H9 (cell line): ENCODE results near the gene ZNF823. TPM values are rescaled to one million over a fixed set of nuclear protein-coding genes. Genes with fewer than 3 reads are reported as not detected.

Experiments
- DNase-seq: peaks from one replicate; pipeline ENCODE4 v3.0.0-alpha.2; 2017
- H2AFZ ChIP-seq: one replicate; pipeline ENCODE4 v1.6.1; 2013; ENCODE audit warnings: mild to moderate bottlenecking, low read length, control low read depth, moderate library complexity
- H2AK5ac ChIP-seq: 2 replicates; pipeline ENCODE4 v1.6.1; 2013; ENCODE audit warnings: low read length, control low read depth, mixed read lengths; ENCODE audit not compliant: insufficient read length
- H2BK120ac ChIP-seq: one replicate; pipeline ENCODE4 v1.6.1; 2013; ENCODE audit warnings: low read depth, mild to moderate bottlenecking, low read length, control low read depth, inconsistent platforms; ENCODE audit not compliant: poor library complexity, severe bottlenecking
- H2BK12ac ChIP-seq: 2 replicates; pipeline ENCODE4 v1.6.1; 2013; ENCODE audit warnings: low read length, control low read depth, mixed read lengths, low read depth; ENCODE audit not compliant: insufficient read length
- H2BK15ac ChIP-seq: 2 replicates; pipeline ENCODE4 v1.6.1; 2013; ENCODE audit warnings: low read depth, low read length, control low read depth
- H2BK20ac ChIP-seq: one replicate; pipeline ENCODE4 v1.6.1; 2013; ENCODE audit warnings: low read depth, mild to moderate bottlenecking, low read length, control low read depth, inconsistent platforms; ENCODE audit not compliant: poor library complexity, severe bottlenecking
- H2BK5ac ChIP-seq: 2 replicates; pipeline ENCODE4 v1.6.1; 2013; ENCODE audit warnings: low read length, control low read depth, mixed read lengths; ENCODE audit not compliant: insufficient read length
- H3K14ac ChIP-seq: 2 replicates; pipeline ENCODE4 v1.6.1; 2013; ENCODE audit warnings: low read length, control low read depth; ENCODE audit not compliant: insufficient read depth
- H3K18ac ChIP-seq: 2 replicates; pipeline ENCODE4 v1.6.1; 2013; ENCODE audit warnings: low read depth, mild to moderate bottlenecking, mixed read lengths, low read length, control low read depth; ENCODE audit not compliant: insufficient read length
- H3K23ac ChIP-seq: 2 replicates; pipeline ENCODE4 v1.6.1; 2013; ENCODE audit warnings: low read length, control low read depth, mixed read lengths, low read depth; ENCODE audit not compliant: insufficient read length
- H3K23me2 ChIP-seq: 2 replicates; pipeline ENCODE4 v1.6.1; 2013; ENCODE audit warnings: low read depth, mild to moderate bottlenecking, mixed read lengths, low read length, control low read depth; ENCODE audit not compliant: insufficient read length, poor library complexity, severe bottlenecking
- H3K27ac ChIP-seq: 2 replicates; pipeline ENCODE4 v1.5.1; 2013; ENCODE audit warnings: low read length, control low read depth, mixed read lengths, low read depth; ENCODE audit not compliant: insufficient read length
- H3K27me3 ChIP-seq: 2 replicates; pipeline ENCODE4 v1.6.1; 2013; ENCODE audit warnings: low read length, control low read depth, inconsistent platforms; ENCODE audit not compliant: insufficient read depth
- H3K4ac ChIP-seq: 2 replicates; pipeline ENCODE4 v1.6.1; 2013; ENCODE audit warnings: low read depth, mild to moderate bottlenecking, control low read depth, inconsistent platforms, low read length, moderate library complexity
- H3K4me1 ChIP-seq: 2 replicates; pipeline ENCODE4 v1.6.1; 2013; ENCODE audit warnings: low read length, control low read depth, inconsistent platforms; ENCODE audit not compliant: insufficient read depth
- H3K4me2 ChIP-seq: 2 replicates; pipeline ENCODE4 v1.6.1; 2013; ENCODE audit warnings: low read length, control low read depth, mixed read lengths; ENCODE audit not compliant: insufficient read length, insufficient read depth
- H3K56ac ChIP-seq: 2 replicates; pipeline ENCODE4 v1.6.1; 2013; ENCODE audit warnings: low read depth, mild to moderate bottlenecking, mixed read lengths, low read length, control low read depth; ENCODE audit not compliant: insufficient read length
- H3K79me1 ChIP-seq: 2 replicates; pipeline ENCODE4 v1.6.1; 2013; ENCODE audit warnings: low read depth, mild to moderate bottlenecking, moderate library complexity, low read length, control low read depth, inconsistent platforms; ENCODE audit not compliant: insufficient read depth, poor library complexity, severe bottlenecking
- H3K79me2 ChIP-seq: 2 replicates; pipeline ENCODE4 v1.6.1; 2013; ENCODE audit warnings: low read length, control low read depth, inconsistent platforms; ENCODE audit not compliant: insufficient read depth
- H3K9ac ChIP-seq: 2 replicates; pipeline ENCODE4 v1.6.1; 2013; ENCODE audit warnings: low read length, control low read depth, mixed read lengths; ENCODE audit not compliant: insufficient read length; ENCODE audit errors: extremely low read depth
- H3K9me3 ChIP-seq: one replicate; pipeline ENCODE4 v1.6.1; 2013; ENCODE audit warnings: low read depth, low read length, inconsistent platforms; ENCODE audit not compliant: control insufficient read depth
- H3T11ph ChIP-seq: one replicate; pipeline ENCODE4 v1.6.1; 2013; ENCODE audit warnings: mild to moderate bottlenecking, low read length, control low read depth, inconsistent platforms
- H4K20me1 ChIP-seq: one replicate; pipeline ENCODE4 v1.6.1; 2013; ENCODE audit not compliant: control insufficient read depth, insufficient read length, insufficient read depth
- H4K5ac ChIP-seq: 2 replicates; pipeline ENCODE4 v1.6.1; 2013; ENCODE audit warnings: low read depth, mild to moderate bottlenecking, mixed read lengths, low read length, control low read depth; ENCODE audit not compliant: insufficient read length
- H4K8ac ChIP-seq: replicated peaks from 2 replicates; pipeline ENCODE4 v1.6.1; 2013; ENCODE audit warnings: low read length, control low read depth, mixed read lengths, low read depth; ENCODE audit not compliant: insufficient read length
- H4K91ac ChIP-seq: 2 replicates; pipeline ENCODE4 v1.6.1; 2013; ENCODE audit warnings: low read depth, mild to moderate bottlenecking, moderate library complexity, mixed read lengths, low read length, control low read depth; ENCODE audit not compliant: insufficient read length
- H3K27ac Mint-ChIP-seq, 3 experiments: 2 replicates in 2 of 3; 3 replicates in 1 of 3; pipeline ENCODE4 v1.8.0; 2020 to 2021; ENCODE audit warnings: mixed read lengths in 3 of 3, mild to moderate bottlenecking in 1 of 3, moderate library complexity in 1 of 3
- H3K27me3 Mint-ChIP-seq: 2 replicates; pipeline ENCODE4 v1.8.0; 2021; ENCODE audit warnings: low read depth, mild to moderate bottlenecking, moderate library complexity, mixed read lengths
- H3K36me3 Mint-ChIP-seq, 3 experiments: 2 replicates in 2 of 3; 3 replicates in 1 of 3; pipeline ENCODE4 v1.8.0; 2020 to 2021; ENCODE audit warnings: low read depth in 3 of 3, mixed read lengths in 3 of 3; ENCODE audit not compliant: insufficient read depth in 1 of 3
- H3K4me1 Mint-ChIP-seq, 2 experiments: 2 replicates each; pipeline ENCODE4 v1.8.0; 2020; ENCODE audit warnings: mixed read lengths in 2 of 2
- H3K4me3 Mint-ChIP-seq, 2 experiments: 2 replicates in 1 of 2; 3 replicates in 1 of 2; pipeline ENCODE4 v1.8.0; 2020 to 2021; ENCODE audit warnings: mild to moderate bottlenecking in 2 of 2, mixed read lengths in 2 of 2, moderate library complexity in 1 of 2
- H3K9me3 Mint-ChIP-seq, 2 experiments: 2 replicates in 1 of 2; 3 replicates in 1 of 2; pipeline ENCODE4 v1.8.0; 2020; ENCODE audit warnings: mild to moderate bottlenecking in 2 of 2, mixed read lengths in 2 of 2, moderate library complexity in 1 of 2
- WGBS: extraction: QIAGEN DNeasy Blood & Tissue Kit; methylation state at CpG from one replicate; pipeline ENCODE4 v1.1.7; 2013; ENCODE audit warnings: missing lambda C conversion rate, low lambda C conversion rate, mixed read lengths; ENCODE audit not compliant: insufficient read length; ENCODE audit errors: extremely low coverage; 5-methylcytosine and 5-hydroxymethylcytosine counted together
- total RNA-seq: library from RNA; stranded (reverse); gene quantifications from 2 replicates; pipeline ENCODE4 v1.2.1, GENCODE V29; 2021
- TF ChIP-seq, protein P1 (sequence below): fragments of 200-600 bp; sonication (generic); conservative IDR thresholded peaks from 3 replicates; pipeline ENCODE4 v1.8.0; 2021; ENCODE audit warnings: antibody characterized with exemption, mild to moderate bottlenecking

Gene ZNF823
- total RNA-seq, 1 experiment from 2014 or later: 2.5 TPM

DNA sequence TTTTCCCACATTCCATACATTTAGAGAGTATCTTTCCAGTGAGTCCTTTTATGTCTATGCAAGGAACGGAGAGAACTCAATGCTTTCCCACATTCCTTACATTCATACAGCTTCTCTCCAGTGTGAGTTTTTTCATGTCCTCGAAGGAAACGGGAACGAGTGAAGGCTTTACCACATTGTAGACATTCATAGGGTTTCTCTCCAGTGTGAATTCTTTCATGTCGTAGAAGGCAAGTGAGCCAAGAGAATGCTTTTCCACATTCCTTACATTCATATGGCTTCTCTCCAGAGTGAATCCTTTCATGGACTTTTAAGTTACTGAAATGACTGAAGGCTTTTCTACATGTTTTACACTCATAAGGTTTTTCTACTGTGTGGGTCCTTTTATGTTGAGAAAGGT is 17.1 kb downstream of the ZNF823 start:
- no peaks in the 10 kb centered on the region for H3K23me2 ChIP-seq
- no peak overlapping the region for H2BK120ac ChIP-seq
- H3K79me2 ChIP-seq: no peaks in the 10 kb centered on the region
- H3K27ac ChIP-seq: no peak overlapping the region
- no peaks in the 10 kb centered on the region for H4K20me1 ChIP-seq
- DNase-seq: no peak
- Mint-ChIP-seq H3K27ac (no peak overlapping the region), H3K4me1 (no peaks in the 10 kb centered on the region), H3K36me3 (peaks cover 47 to 53% (median 50%) of the 10 kb centered on the region in 3 experiments), H3K9me3 (peaks cover 42 to 46% of the 10 kb centered on the region in 2 experiments), H3K27me3 (peaks cover 2% of the 10 kb centered on the region; the same call in 1 of the 2 replicates), H3K4me3 (no peak overlapping the region)
- H3K9ac ChIP-seq: no peak overlapping the region
- no peaks in the 10 kb centered on the region for H3K4me1 ChIP-seq
- H3T11ph ChIP-seq: no peak overlapping the region
- H2AK5ac ChIP-seq: no peak overlapping the region
- H2BK5ac ChIP-seq: no peak overlapping the region
- H2BK20ac ChIP-seq: no peak overlapping the region
- peaks cover 24% of the 10 kb centered on the region for H3K9me3 ChIP-seq
- no peak overlapping the region for H3K56ac ChIP-seq
- H4K91ac ChIP-seq: no peak overlapping the region
- no peak overlapping the region for H4K8ac ChIP-seq
- no peak overlapping the region for H3K4me2 ChIP-seq
- H2AFZ ChIP-seq: no peak overlapping the region
- no peak overlapping the region for H2BK15ac ChIP-seq
- H3K23ac ChIP-seq: no peak overlapping the region
- no peak overlapping the region for H3K4ac ChIP-seq
- no peak overlapping the region for H3K18ac ChIP-seq
- TF ChIP-seq, protein P1, sequence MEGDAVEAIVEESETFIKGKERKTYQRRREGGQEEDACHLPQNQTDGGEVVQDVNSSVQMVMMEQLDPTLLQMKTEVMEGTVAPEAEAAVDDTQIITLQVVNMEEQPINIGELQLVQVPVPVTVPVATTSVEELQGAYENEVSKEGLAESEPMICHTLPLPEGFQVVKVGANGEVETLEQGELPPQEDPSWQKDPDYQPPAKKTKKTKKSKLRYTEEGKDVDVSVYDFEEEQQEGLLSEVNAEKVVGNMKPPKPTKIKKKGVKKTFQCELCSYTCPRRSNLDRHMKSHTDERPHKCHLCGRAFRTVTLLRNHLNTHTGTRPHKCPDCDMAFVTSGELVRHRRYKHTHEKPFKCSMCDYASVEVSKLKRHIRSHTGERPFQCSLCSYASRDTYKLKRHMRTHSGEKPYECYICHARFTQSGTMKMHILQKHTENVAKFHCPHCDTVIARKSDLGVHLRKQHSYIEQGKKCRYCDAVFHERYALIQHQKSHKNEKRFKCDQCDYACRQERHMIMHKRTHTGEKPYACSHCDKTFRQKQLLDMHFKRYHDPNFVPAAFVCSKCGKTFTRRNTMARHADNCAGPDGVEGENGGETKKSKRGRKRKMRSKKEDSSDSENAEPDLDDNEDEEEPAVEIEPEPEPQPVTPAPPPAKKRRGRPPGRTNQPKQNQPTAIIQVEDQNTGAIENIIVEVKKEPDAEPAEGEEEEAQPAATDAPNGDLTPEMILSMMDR: no peak
- WGBS: no CpG with 5 or more reads among the region's 5 CpGs
- H3K14ac ChIP-seq: no peak overlapping the region
- H3K79me1 ChIP-seq: no peaks in the 10 kb centered on the region
- no peaks in the 10 kb centered on the region for H3K27me3 ChIP-seq
- no peak overlapping the region for H4K5ac ChIP-seq
- H2BK12ac ChIP-seq: no peak overlapping the region
